ENCODE measurements around the gene SNRPD1.
"Not testable (repeated sequence)": the region's sequence is repeated elsewhere in the genome, so short reads cannot be mapped to it uniquely, and the experiment has no call there.

Gene SNRPD1

GRCh38 chr18:21612125-21613039 lies at the start of gene SNRPD1:
Gene SNRPD1, plus strand, starts transcription at chr18:21612314. Its CDS starts 116 bp downstream, at chr18:21612430.
- DNase-seq = peak; percentile 45

DNA sequence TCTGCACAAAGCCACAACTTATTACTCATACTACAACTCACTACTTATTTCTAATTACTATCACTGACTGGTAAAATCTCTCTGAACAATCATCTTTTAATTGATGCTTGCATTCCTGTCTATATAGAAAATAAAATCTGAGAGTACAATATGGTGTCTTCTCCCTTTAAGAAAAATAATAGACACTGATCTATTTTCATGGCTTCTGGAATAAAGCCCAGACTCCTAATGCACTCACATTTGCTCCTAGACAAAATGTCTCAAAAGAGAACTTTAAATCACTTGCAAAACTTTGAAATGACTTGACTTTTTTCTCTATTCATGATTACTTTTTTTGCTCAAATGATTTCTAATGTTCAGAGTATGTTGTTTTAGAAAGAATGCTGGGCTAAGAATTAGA lies 40.3 kb upstream of the SNRPD1 start:
- no peak for DNase-seq

DNA sequence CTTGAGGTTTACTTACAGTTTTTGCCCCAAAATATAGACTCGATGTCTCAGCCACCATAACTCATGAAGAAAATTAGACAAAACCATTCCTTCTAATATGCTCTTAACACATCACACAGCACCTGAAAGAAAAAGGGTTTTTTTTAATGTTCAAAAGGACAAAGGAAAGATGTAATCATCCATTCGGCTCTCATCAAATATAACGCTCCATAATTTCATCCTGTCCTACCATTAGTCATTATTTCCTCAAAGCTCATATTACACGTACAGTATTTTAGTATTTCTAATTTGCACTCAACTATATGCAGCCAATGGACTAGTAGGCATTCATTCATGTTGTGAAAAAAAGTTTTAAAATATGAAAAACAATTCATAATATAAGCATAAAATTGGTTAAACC lies 36.5 kb upstream of the SNRPD1 start:
- no peak for DNase-seq

DNA sequence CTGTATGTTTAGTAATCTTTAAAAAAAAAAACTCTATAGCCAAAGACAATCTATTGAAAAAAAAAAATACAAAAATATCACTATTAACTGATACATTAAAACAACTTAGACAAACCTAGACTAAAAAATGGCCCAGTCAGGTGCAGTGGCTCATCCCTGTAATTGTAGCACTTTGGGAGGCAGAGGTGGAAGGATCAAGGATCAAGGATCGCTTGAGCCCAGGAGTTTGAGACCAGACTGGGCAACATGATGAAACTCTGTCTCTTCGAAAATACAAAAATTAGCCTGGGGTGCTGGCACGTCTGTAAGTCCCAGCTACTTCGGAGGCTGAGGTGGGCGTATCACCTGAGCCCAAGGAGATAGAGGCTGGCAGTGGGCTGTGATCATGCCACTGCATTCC lies 27.7 kb upstream of the SNRPD1 start:
- no peak for DNase-seq

DNA sequence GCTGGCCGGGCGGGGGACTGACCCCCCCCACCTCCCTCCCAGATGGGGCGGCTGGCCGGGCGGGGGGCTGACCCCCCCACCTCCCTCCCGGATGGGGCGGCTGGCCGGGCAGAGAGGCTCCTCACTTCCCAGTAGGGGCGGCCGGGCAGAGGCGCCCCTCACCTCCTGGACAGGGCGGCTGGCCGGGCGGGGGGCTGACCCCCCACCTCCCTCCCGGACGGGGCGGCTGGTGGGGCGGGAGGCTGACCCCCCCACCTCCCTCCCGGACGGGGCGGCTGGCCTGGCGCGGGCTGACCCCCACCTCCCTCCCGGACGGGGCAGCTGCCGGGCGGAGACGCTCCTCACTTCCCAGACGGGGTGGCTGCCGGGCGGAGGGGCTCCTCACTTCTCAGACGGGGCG lies 19.8 kb upstream of the SNRPD1 start:
- DNase-seq = not testable (repeated sequence)

DNA sequence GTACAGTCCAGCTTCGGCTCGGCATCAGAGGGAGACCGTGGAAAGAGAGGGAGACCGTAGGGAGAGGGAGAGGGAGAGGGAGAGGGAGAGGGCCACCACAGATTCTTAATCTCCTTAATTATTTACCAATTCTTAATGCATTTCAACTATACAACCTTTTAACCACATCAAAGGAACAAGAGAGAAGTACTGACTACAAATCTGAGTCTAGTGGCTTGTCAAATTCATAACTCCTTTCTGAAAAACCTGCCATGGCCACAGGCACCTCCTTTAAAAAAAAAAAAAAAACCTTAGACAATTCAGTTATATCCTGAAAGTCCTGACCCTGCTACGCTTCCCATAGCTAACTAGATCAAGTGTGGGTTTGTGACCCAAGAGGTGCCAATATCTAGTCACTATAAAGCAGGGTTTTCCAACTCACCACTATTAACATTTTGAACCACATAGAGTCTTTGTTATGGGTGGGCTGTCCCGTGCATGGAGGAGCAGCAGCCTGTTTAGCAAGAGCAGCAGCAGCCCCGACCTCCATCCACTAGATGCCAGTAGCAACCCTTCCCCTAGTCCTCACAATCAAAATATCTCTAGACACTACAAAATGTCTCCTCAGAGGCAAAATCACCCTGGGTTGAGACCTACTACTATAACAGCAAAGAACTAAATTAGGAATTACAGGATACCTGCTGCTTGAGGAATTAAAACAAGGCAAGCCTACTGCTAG lies 18.4 kb upstream of the SNRPD1 start:
- DNase-seq = no peak

DNA sequence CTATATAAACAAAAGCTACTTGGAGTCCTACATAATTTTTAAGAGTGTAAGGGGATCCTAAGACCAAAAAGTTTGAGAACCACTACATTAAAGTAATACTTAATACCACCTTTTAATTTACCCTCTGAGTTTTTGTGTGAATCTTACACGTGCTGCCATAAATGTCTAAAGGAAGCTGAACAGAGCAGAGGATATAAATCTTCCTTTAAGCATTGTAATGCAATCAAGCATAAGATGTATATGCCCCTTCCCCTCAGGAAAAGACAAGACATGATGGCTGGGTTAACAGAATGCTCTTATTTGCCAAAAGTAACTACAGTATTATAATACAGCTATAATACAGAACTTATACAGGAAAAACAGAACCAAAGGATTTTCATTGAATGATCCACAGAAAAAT lies 14.5 kb upstream of the SNRPD1 start:
- DNase-seq = no peak

DNA sequence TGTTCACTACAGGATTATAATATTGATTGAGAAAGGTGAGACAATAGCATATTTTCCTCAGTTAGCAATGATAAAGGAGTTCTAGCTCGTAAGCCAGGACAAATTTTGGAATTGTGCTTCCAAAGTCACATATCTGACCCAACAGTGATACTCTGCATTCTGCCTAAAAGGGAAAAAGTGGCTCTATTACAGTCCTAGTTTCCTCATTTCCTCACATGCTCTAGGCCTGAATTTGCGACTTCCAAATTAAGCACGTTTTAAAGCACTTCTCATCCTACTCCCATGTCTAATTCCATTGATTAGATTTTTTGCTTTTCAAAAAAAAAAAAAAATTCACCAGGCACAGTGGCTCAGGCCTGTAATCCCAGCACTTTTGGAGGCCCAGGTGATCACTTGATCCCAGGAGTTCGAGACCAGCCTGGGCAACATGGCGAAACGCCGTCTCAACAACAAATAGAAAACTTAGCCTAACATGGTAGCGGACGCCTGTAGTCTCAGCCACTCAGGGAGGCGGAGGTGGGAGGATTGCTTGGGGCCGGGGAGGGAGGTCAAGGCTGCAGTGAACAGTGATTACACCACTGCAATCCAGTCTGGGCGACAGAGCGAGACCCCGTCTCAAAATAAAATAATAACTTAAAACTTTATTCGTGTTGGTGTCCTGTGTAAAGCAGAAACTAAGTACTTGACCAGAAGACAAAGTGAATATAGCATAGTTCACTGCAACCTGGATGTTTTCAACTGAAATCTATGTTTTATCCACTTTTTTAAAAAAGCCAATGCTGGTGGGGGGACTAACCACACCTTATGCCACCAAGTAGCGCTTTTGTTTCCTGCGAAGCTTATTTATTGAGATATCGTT lies 13.2 kb upstream of the SNRPD1 start:
- DNase-seq = no peak

DNA sequence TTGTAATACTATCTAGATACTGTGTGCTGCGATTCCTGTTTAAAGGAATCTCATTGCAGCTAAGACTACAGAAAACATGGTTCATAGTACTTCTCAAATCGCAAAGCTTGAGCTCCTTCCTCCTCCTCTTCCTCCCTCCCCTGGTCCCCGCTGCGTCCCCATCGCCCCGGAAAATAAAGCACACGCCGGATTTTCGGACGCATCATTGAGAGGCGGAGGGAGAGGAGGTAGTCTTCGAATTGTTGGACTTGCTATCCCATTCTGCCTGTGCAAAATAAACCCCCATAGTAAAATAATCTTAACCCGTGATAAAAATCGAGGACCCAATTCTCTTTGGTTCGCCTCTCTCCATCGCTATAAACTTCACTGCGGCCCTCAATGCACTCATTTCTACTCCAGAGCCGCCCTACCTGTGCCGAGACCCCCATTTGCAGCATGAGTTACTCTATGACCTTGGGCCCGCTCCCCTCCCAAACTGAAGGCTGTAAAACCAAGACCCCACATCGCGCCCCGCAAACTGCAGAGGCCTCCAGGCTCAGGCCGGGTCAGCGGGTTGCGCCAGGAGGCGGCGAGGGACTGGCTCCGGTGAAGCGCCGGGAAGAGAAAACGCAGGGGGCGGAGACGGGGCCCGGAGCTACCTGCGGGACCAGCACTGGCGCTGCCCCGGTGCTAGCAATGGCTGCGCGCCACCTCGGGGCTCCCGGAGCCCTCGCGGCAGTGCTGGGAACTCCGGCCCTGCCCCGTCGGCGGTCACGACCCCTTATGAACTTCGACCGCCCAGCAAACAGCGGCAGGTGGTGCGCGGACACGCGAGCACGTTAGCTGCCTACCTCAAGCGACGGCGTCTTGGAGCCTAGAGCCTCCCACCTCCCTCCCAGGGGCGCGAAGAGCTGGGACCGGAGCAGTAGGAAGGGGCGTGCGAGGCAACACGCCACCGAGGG lies 12.3 kb upstream of the SNRPD1 start:
- DNase-seq = no peak

- peak; percentile 83 for DNase-seq
These were observed 11.3 kb upstream of the SNRPD1 start, which contains the start of gene ESCO1 for GRCh38 chr18:21600526-21601410. Gene ESCO1, minus strand, starts transcription at chr18:21600704. Its CDS starts 25,861 bp downstream, at chr18:21574843.

- DNase-seq = no peak
These were observed 9.9 kb upstream of the SNRPD1 start for GRCh38 chr18:21602299-21602587.

GRCh38 chr18:21604671-21605070 lies 7.4 kb upstream of the SNRPD1 start:
- DNase-seq = no peak

DNA sequence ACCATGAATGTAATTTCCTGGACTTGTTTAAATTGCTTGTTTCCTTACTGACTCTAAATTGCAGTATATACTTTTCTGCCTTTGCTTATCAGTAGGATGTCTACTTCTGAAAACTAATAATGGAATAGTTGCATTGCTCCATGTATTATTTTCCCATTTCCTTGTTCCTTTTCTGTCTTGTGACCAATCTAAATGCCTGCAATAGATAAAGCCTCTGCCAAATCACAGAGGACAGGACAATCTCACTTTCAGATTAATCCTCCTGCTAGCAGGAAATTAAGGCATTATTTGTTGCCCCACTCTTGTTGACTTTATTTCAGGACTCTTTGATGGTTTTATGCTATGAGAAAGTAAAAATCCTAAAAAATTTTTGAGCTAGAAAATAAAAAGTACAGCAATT lies 6.9 kb upstream of the SNRPD1 start:
- no peak for DNase-seq

- DNase-seq = not testable (repeated sequence)
These were observed 551 bp upstream of the SNRPD1 start for GRCh38 chr18:21611401-21612124.

DNA sequence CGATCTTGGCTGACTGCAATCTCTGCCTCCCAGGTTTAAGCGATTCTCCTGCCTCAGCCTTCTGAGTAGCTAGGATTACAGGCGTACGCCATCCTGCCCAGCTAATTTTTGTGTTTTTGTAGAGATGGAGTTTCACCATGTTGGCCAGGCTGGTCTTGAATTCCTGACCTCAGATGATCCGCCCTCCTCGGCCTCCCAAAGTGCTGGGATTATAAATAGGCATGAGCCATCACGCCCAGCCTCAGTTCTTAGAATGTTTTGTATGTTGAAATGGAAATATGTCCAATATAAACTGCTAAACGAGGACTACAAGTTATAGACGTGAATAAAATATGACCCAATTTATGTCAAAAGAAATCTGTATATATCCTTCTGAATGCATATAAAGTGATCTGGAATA lies 9.5 kb downstream of the SNRPD1 start:
- not testable (repeated sequence) for DNase-seq

GRCh38 chr18:21629089-21629832 lies 17.1 kb downstream of the SNRPD1 start:
- no peak for DNase-seq

GRCh38 chr18:21632393-21632792 lies 20.3 kb downstream of the SNRPD1 start:
- DNase-seq = no peak

- no peak for DNase-seq
These were observed 22.6 kb downstream of the SNRPD1 start for GRCh38 chr18:21634588-21635199.

- no peak for DNase-seq
These were observed 24.7 kb downstream of the SNRPD1 start for GRCh38 chr18:21636769-21637168.

Data from NCI-H2081 treated with DMSO at 0.1 percent for 48 hours (cell line).